ENCODE measurements around the gene GANC. TPM values are rescaled to one million over a fixed set of nuclear protein-coding genes. Genes with fewer than 3 reads are reported as not detected.
"Not testable (repeated sequence)": the region's sequence is repeated elsewhere in the genome, so short reads cannot be mapped to it uniquely, and the experiment has no call there.

GANC gene
- total RNA-seq, 1 experiment from 2014 or later, result 15.8 TPM

DNA sequence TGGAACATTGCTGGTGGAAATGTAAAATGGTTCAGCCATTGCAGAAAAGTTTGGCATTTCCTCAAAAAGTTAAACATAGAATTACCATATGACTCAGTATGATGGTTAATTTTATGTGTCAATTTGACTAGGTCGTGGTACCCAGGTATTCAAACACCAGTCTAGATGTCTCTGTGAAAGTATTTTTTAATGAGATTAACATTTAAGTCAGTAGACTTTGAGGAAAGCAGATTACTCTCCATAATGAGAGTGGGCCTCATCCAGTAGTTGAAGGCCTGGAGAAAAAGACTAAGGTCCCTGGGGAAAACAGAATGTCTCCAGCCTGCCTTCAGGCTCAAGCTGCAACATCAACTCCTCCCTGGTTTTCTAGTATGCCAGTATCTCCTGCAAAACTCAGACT lies 42.5 kb downstream of the GANC start:
- H3K9ac ChIP-seq (ENCODE audit: extremely low read depth, insufficient read length, low read length), result no peak overlapping the region
- H2BK20ac ChIP-seq (ENCODE audit: low read depth, low read length, poor library complexity, severe bottlenecking), result no peak overlapping the region
- H3K18ac ChIP-seq (ENCODE audit: insufficient read length, low read depth, low read length), result no peak overlapping the region
- no peak overlapping the region for H2AFZ ChIP-seq (ENCODE audit: low read length)
- no peak overlapping the region for H2BK120ac ChIP-seq (ENCODE audit: low read depth, low read length, poor library complexity, severe bottlenecking)
- H3K79me2 ChIP-seq (ENCODE audit: insufficient read depth, low read length), result no peaks in the 10 kb centered on the region
- peaks cover 0 to 2% of the 10 kb centered on the region in 2 experiments; a peak in 1 of 4 replicates for H3K4me1 Mint-ChIP-seq
- H3K9me3 ChIP-seq (ENCODE audit: control insufficient read depth, low read depth, low read length), result no peaks in the 10 kb centered on the region
- H4K20me1 ChIP-seq (ENCODE audit: control insufficient read depth, insufficient read depth, insufficient read length), result no peaks in the 10 kb centered on the region
- no peak overlapping the region for H3K56ac ChIP-seq (ENCODE audit: insufficient read length, low read depth, low read length)
- no peak overlapping the region for H3K23ac ChIP-seq (ENCODE audit: insufficient read length, low read depth, low read length)
- peaks cover 0 to 13% (median 0%) of the 10 kb centered on the region in 3 experiments; a peak in 1 of 7 replicates for H3K36me3 Mint-ChIP-seq (ENCODE audit: insufficient read depth in 1 of 3, low read depth in 3 of 3)
- WGBS (ENCODE audit: extremely low coverage, insufficient read length, low lambda C conversion rate), result no CpG with 5 or more reads among the region's 1 CpG
- H4K5ac ChIP-seq (ENCODE audit: insufficient read length, low read depth, low read length), result no peak overlapping the region
- no peaks in the 10 kb centered on the region for H3K79me1 ChIP-seq (ENCODE audit: insufficient read depth, low read depth, low read length, poor library complexity, severe bottlenecking)
- no peak overlapping the region for H2BK15ac ChIP-seq (ENCODE audit: low read depth, low read length)
- H2BK5ac ChIP-seq (ENCODE audit: insufficient read length, low read length), result no peak overlapping the region
- no peaks in the 10 kb centered on the region for H3K27me3 ChIP-seq (ENCODE audit: insufficient read depth, low read length)
- H3K9me3 Mint-ChIP-seq, result no peaks in the 10 kb centered on the region; a peak in 1 of 5 replicates
- H2BK12ac ChIP-seq (ENCODE audit: insufficient read length, low read depth, low read length), result no peak overlapping the region
- no peak for DNase-seq
- H2AK5ac ChIP-seq (ENCODE audit: insufficient read length, low read length), result no peak overlapping the region
- H4K8ac ChIP-seq (replicated peaks; ENCODE audit: insufficient read length, low read depth, low read length), result no peak overlapping the region
- no peak overlapping the region for H3K4me3 Mint-ChIP-seq
- H3K4ac ChIP-seq (ENCODE audit: low read depth, low read length), result no peak overlapping the region
- no peak overlapping the region for H3T11ph ChIP-seq (ENCODE audit: low read length)
- H3K4me1 ChIP-seq (ENCODE audit: insufficient read depth, low read length), result no peaks in the 10 kb centered on the region
- H3K23me2 ChIP-seq (ENCODE audit: insufficient read length, low read depth, low read length, poor library complexity, severe bottlenecking), result no peaks in the 10 kb centered on the region
- no peaks in the 10 kb centered on the region for H3K27me3 Mint-ChIP-seq (ENCODE audit: low read depth)
- no peak overlapping the region for H3K14ac ChIP-seq (ENCODE audit: insufficient read depth, low read length)
- no peak overlapping the region for H3K4me2 ChIP-seq (ENCODE audit: insufficient read depth, insufficient read length, low read length)
- H4K91ac ChIP-seq (ENCODE audit: insufficient read length, low read depth, low read length), result no peak overlapping the region
- H3K27ac Mint-ChIP-seq, result no peak overlapping the region; a peak in 1 of 7 replicates
- TF ChIP-seq, protein P1, sequence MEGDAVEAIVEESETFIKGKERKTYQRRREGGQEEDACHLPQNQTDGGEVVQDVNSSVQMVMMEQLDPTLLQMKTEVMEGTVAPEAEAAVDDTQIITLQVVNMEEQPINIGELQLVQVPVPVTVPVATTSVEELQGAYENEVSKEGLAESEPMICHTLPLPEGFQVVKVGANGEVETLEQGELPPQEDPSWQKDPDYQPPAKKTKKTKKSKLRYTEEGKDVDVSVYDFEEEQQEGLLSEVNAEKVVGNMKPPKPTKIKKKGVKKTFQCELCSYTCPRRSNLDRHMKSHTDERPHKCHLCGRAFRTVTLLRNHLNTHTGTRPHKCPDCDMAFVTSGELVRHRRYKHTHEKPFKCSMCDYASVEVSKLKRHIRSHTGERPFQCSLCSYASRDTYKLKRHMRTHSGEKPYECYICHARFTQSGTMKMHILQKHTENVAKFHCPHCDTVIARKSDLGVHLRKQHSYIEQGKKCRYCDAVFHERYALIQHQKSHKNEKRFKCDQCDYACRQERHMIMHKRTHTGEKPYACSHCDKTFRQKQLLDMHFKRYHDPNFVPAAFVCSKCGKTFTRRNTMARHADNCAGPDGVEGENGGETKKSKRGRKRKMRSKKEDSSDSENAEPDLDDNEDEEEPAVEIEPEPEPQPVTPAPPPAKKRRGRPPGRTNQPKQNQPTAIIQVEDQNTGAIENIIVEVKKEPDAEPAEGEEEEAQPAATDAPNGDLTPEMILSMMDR (conservative IDR thresholded peaks at IDR 0.05), result no peak
- H3K27ac ChIP-seq (ENCODE audit: insufficient read length, low read depth, low read length), result no peak overlapping the region

DNA sequence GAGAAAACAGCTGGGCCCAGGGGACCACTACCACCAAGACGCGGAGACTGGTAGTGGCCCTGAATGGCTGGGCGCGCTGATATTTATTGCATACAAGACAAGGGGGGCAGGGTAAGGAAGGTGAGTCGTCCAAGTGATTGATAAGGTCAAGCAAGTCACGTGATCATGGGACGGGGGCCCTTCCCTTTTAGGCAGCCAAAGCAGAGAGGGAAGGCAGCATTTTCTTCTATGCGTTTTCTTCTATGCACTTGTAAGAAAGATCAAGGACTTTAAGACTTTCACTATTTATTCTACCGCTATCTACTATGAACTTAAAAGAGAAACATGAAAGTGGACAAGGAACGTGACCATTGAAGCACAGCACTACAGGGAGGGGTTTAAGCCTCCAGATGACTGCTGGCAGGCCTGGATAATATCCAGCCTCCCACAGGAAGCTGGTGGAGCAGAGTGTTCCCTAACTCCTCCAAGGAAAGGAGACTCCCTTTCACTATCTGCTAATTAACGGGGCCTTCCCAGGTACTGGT lies 43.3 kb downstream of the GANC start:
- H3K56ac ChIP-seq (ENCODE audit: insufficient read length, low read depth, low read length); H2BK20ac ChIP-seq (ENCODE audit: low read depth, low read length, poor library complexity, severe bottlenecking); H3K27me3 ChIP-seq (ENCODE audit: insufficient read depth, low read length); H3K4me1 ChIP-seq (ENCODE audit: insufficient read depth, low read length); H2BK12ac ChIP-seq (ENCODE audit: insufficient read length, low read depth, low read length); H3K9me3 ChIP-seq (ENCODE audit: control insufficient read depth, low read depth, low read length); H3K79me2 ChIP-seq (ENCODE audit: insufficient read depth, low read length); H2AK5ac ChIP-seq (ENCODE audit: insufficient read length, low read length); H3K4ac ChIP-seq (ENCODE audit: low read depth, low read length); H2BK120ac ChIP-seq (ENCODE audit: low read depth, low read length, poor library complexity, severe bottlenecking); H2BK15ac ChIP-seq (ENCODE audit: low read depth, low read length); H2AFZ ChIP-seq (ENCODE audit: low read length); H3K27ac ChIP-seq (ENCODE audit: insufficient read length, low read depth, low read length); H3K9me3 Mint-ChIP-seq; H3K4me1 Mint-ChIP-seq; H3T11ph ChIP-seq (ENCODE audit: low read length); DNase-seq; H3K27me3 Mint-ChIP-seq (ENCODE audit: low read depth); H4K5ac ChIP-seq (ENCODE audit: insufficient read length, low read depth, low read length); H4K20me1 ChIP-seq (ENCODE audit: control insufficient read depth, insufficient read depth, insufficient read length); H3K18ac ChIP-seq (ENCODE audit: insufficient read length, low read depth, low read length); H4K8ac ChIP-seq (replicated peaks; ENCODE audit: insufficient read length, low read depth, low read length); H2BK5ac ChIP-seq (ENCODE audit: insufficient read length, low read length); H3K9ac ChIP-seq (ENCODE audit: extremely low read depth, insufficient read length, low read length); H3K23me2 ChIP-seq (ENCODE audit: insufficient read length, low read depth, low read length, poor library complexity, severe bottlenecking); H3K23ac ChIP-seq (ENCODE audit: insufficient read length, low read depth, low read length); H3K36me3 Mint-ChIP-seq (ENCODE audit: insufficient read depth in 1 of 3, low read depth in 3 of 3); H3K4me2 ChIP-seq (ENCODE audit: insufficient read depth, insufficient read length, low read length); H3K79me1 ChIP-seq (ENCODE audit: insufficient read depth, low read depth, low read length, poor library complexity, severe bottlenecking); H4K91ac ChIP-seq (ENCODE audit: insufficient read length, low read depth, low read length); H3K4me3 Mint-ChIP-seq; H3K14ac ChIP-seq (ENCODE audit: insufficient read depth, low read length): not testable (repeated sequence)
- no CpG with 5 or more reads among the region's 11 CpGs for WGBS (ENCODE audit: extremely low coverage, insufficient read length, low lambda C conversion rate)
- peak overlapping the region in 1 of 3 experiments; percentile 33; a peak in 2 of 7 replicates for H3K27ac Mint-ChIP-seq
